Neuronal stem cell (in vitro differentiated cells): ENCODE measurements around the gene ATP8B3.

Experiments used
- DNase-seq: peaks from one replicate; pipeline ENCODE4 v3.0.0-alpha.2; 2013; ENCODE audit warnings: low spot score
- H2AFZ ChIP-seq: one replicate; pipeline ENCODE4 v1.6.1; 2013; ENCODE audit warnings: mild to moderate bottlenecking, low read length, inconsistent platforms
- H2AK5ac ChIP-seq: 2 replicates; pipeline ENCODE4 v1.6.1; 2013; ENCODE audit warnings: low read depth, mild to moderate bottlenecking, inconsistent platforms, low read length, moderate library complexity, mixed read lengths
- H2BK120ac ChIP-seq: 2 replicates; pipeline ENCODE4 v1.6.1; 2013; ENCODE audit warnings: low read depth, mild to moderate bottlenecking, inconsistent platforms, low read length, moderate library complexity, mixed read lengths
- H2BK12ac ChIP-seq: one replicate; pipeline ENCODE4 v1.6.1; 2013; ENCODE audit warnings: low read length, inconsistent platforms
- H2BK15ac ChIP-seq: 2 replicates; pipeline ENCODE4 v1.6.1; 2013; ENCODE audit warnings: mild to moderate bottlenecking, low read length, inconsistent platforms, mixed read lengths
- H2BK5ac ChIP-seq: one replicate; pipeline ENCODE4 v1.6.1; 2013; ENCODE audit warnings: inconsistent platforms, mild to moderate bottlenecking, low read length, moderate library complexity
- H3K14ac ChIP-seq: one replicate; pipeline ENCODE4 v1.6.1; 2013; ENCODE audit warnings: low read length, inconsistent platforms
- H3K18ac ChIP-seq: 2 replicates; pipeline ENCODE4 v1.6.1; 2013; ENCODE audit warnings: low read length, inconsistent platforms
- H3K23ac ChIP-seq: 2 replicates; pipeline ENCODE4 v1.6.1; 2013; ENCODE audit warnings: low read depth, mild to moderate bottlenecking, mixed read lengths, low read length, inconsistent platforms; ENCODE audit not compliant: poor library complexity
- H3K27ac ChIP-seq: replicated peaks from 3 replicates; pipeline ENCODE4 v1.5.1; 2013; ENCODE audit warnings: low read length, inconsistent platforms
- H3K27me3 ChIP-seq, 3 experiments: 2 replicates each; pipeline ENCODE4 v1.6.1; 2013; ENCODE audit warnings: low read length in 3 of 3, mild to moderate bottlenecking in 2 of 3, inconsistent platforms in 1 of 3, low read depth in 1 of 3, mixed read lengths in 1 of 3, moderate library complexity in 1 of 3; ENCODE audit not compliant: control insufficient read depth in 3 of 3, insufficient read depth in 3 of 3
- H3K36me3 ChIP-seq, 2 donors: replicated peaks in 1 of 2; 2 replicates each; pipeline ENCODE4 v1.6.1; 2013; ENCODE audit warnings: low read length in 2 of 2; ENCODE audit not compliant: control insufficient read depth in 2 of 2, insufficient read depth in 2 of 2
- H3K4ac ChIP-seq: 2 replicates; pipeline ENCODE4 v1.6.1; 2013; ENCODE audit warnings: inconsistent platforms, mild to moderate bottlenecking, low read length, moderate library complexity
- H3K4me1 ChIP-seq, 2 donors: 1 replicate in 1 of 2; 2 replicates in 1 of 2; pipeline ENCODE4 v1.6.1; 2013; ENCODE audit warnings: low read length in 2 of 2, low read depth in 1 of 2; ENCODE audit not compliant: control insufficient read depth in 2 of 2, insufficient read depth in 1 of 2
- H3K4me2 ChIP-seq: one replicate; pipeline ENCODE4 v1.6.1; 2013; ENCODE audit warnings: mild to moderate bottlenecking, low read length, inconsistent platforms; ENCODE audit not compliant: insufficient read depth, poor library complexity, severe bottlenecking
- H3K4me3 ChIP-seq, 2 donors: 2 replicates each; pipeline ENCODE4 v1.5.1; 2013; ENCODE audit warnings: low read length in 2 of 2, mild to moderate bottlenecking in 2 of 2, inconsistent platforms in 1 of 2, moderate library complexity in 1 of 2
- H3K79me1 ChIP-seq: one replicate; pipeline ENCODE4 v1.6.1; 2013; ENCODE audit warnings: low read depth, mild to moderate bottlenecking, inconsistent platforms, low read length, moderate library complexity
- H3K9ac ChIP-seq: one replicate; pipeline ENCODE4 v1.6.1; 2013; ENCODE audit warnings: mild to moderate bottlenecking, low read depth, low read length, inconsistent platforms; ENCODE audit not compliant: poor library complexity
- H3K9me3 ChIP-seq, 2 donors: replicated peaks in 1 of 2; 2 replicates each; pipeline versions ENCODE3 to v1.6.1; 2013; ENCODE audit warnings: low read length in 2 of 2, mild to moderate bottlenecking in 2 of 2, inconsistent platforms in 1 of 2, low read depth in 1 of 2, mixed read lengths in 1 of 2, moderate library complexity in 1 of 2; ENCODE audit not compliant: control insufficient read depth in 2 of 2, insufficient read depth in 1 of 2
- H4K8ac ChIP-seq: one replicate; pipeline ENCODE4 v1.6.1; 2013; ENCODE audit warnings: low read depth, mild to moderate bottlenecking, inconsistent platforms, low read length, moderate library complexity
- H4K91ac ChIP-seq: one replicate; pipeline ENCODE4 v1.6.1; 2013; ENCODE audit warnings: low read length, low read depth, mild to moderate bottlenecking, inconsistent platforms; ENCODE audit not compliant: poor library complexity
- WGBS, 2 donors: extraction: QIAGEN DNeasy Blood & Tissue Kit; methylation state at CpG; one replicate each; pipeline ENCODE4 v1.1.7; 2013; ENCODE audit warnings: missing lambda C conversion rate in 2 of 2, mixed read lengths in 1 of 2; ENCODE audit not compliant: insufficient read length in 2 of 2, insufficient replicate concordance in 1 of 2; ENCODE audit errors: extremely low coverage in 2 of 2; 5-methylcytosine and 5-hydroxymethylcytosine counted together

ATP8B3 gene

DNA sequence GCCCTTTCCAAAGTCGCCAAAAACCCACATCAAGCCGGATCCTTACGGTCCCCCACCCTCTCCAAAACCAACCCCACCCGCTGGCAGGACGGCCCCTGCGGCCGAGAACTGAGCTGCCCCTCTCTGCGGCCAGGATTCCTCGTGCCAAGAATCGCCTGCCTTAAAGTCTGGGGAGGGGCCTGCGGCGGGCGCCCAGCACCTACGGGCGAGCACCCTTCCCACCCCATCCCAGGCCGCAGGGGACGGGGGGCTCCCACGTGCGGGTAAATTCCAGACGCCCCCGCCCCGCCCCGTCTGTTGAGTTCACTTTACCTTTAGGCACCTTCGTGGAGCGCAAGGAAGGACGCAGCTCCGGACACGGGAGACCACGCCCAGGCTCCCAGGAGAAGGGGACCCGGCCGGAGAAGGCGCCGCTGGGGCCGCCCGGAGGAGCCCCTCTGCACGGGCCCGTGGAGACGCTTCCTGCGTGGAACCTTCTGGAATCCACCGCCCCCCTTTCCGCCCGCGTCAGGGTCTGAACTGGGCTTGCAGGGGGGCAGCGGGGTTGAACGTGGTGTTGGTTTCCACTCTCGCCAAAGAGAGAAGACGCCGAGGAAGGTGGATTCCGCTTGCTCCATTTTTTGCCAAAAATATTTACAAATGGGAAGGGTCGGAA, 36.0 kb downstream of the ATP8B3 start:
- H3K9ac ChIP-seq: no peak overlapping the region
- H3K79me1 ChIP-seq: peaks cover 3% of the 10 kb centered on the region
- no peak overlapping the region for H2BK15ac ChIP-seq
- no peak overlapping the region for H3K4me3 ChIP-seq
- H3K23ac ChIP-seq: peak overlapping the region; percentile 40
- no peak overlapping the region for H3K4me2 ChIP-seq
- H2AFZ ChIP-seq: no peak overlapping the region
- no peaks in the 10 kb centered on the region for H3K4me1 ChIP-seq
- no peak overlapping the region for H2AK5ac ChIP-seq
- peaks cover 32 to 85% (median 74%) of the 10 kb centered on the region in 3 experiments for H3K27me3 ChIP-seq
- H2BK12ac ChIP-seq: no peak overlapping the region
- no peak overlapping the region for H2BK5ac ChIP-seq
- H3K36me3 ChIP-seq: no peaks in the 10 kb centered on the region
- DNase-seq: no peak
- H2BK120ac ChIP-seq: no peak overlapping the region
- no peak overlapping the region for H4K8ac ChIP-seq
- H3K18ac ChIP-seq: no peak overlapping the region
- no peak overlapping the region for H3K4ac ChIP-seq
- whole genome bisulfite sequencing, 2 donors: no CpG with 5 or more reads among the region's 50 CpGs
- H4K91ac ChIP-seq: no peak overlapping the region
- peaks cover 20 to 30% of the 10 kb centered on the region in 2 donors for H3K9me3 ChIP-seq
- H3K27ac ChIP-seq: no peak overlapping the region
- H3K14ac ChIP-seq: peak overlapping the region; percentile 6

DNA sequence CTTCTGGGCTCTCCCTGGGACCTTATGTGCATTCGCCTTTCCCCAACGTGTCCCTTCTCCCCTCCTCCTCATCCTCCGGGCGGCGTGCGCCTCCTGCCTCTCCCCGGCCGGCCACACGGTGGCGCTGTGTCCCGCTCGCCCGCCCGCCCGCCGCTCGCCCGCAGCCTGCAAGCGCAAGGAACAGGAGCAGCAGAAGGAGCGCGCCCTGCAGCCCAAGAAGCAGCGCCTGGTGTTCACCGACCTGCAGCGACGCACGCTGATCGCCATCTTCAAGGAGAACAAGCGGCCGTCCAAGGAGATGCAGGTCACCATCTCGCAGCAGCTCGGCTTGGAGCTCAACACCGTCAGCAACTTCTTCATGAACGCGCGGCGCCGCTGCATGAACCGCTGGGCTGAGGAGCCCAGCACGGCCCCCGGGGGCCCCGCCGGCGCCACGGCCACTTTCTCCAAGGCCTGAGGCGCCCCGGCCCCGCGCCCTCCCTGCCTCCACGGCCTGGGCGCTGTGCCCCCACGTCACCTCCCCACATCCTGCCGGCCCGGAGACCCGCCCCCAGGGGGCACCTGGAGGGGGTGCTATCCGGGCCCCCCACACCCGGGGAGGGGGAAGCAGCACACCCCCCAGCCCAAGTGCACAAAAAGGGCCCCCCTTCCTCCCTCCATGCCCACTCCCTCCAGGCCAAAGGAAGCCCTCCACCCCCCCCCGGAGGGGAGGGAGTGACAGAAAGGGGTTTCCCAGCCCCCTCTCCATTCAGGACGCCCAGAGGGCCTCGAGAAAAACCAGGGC, 36.9 kb downstream of the ATP8B3 start:
- Histone ChIP-seq H3K27ac (no peak overlapping the region), H3K9ac (no peak overlapping the region), H3K14ac (no peak overlapping the region), H2BK5ac (no peak overlapping the region), H3K4me1 (no peaks in the 10 kb centered on the region), H3K9me3 (peaks cover 21 to 36% of the 10 kb centered on the region in 2 donors), H4K8ac (no peak overlapping the region), H3K4ac (no peak overlapping the region), H2BK15ac (no peak overlapping the region), H3K18ac (no peak overlapping the region), H3K36me3 (no peaks in the 10 kb centered on the region), H2AFZ (no peak overlapping the region), H2BK120ac (no peak overlapping the region), H3K23ac (peak overlapping the region; percentile 97), H2BK12ac (no peak overlapping the region), H3K27me3 (peaks cover 32 to 78% (median 69%) of the 10 kb centered on the region in 3 experiments), H4K91ac (no peak overlapping the region), H3K4me2 (no peak overlapping the region), H3K79me1 (peaks cover 3% of the 10 kb centered on the region), H2AK5ac (no peak overlapping the region), H3K4me3 (no peak overlapping the region)
- no CpG with 5 or more reads among the region's 59 CpGs for WGBS, 2 donors
- no peak for DNase-seq

DNA sequence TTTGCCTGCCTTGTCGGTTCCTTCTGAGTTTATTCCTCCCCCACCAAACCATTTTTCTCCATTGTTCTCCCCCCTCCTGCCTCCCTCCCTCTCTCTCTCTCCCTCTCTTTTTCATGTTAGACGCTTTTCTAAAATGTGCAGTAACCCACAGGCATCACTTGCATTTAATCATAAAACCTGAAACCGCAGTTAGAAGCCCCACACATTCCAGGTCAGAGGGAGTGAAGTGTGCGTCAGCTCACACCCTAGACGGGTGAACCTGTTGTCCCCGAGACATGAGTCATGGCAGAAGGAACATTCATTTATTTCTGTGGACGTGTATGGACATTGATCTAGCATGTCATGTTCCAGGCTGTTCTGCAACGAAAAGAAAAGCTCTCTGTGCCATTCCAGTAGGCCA, 38.9 kb downstream of the ATP8B3 start:
- no peak overlapping the region for H4K8ac ChIP-seq
- H3K9ac ChIP-seq: no peak overlapping the region
- H2AFZ ChIP-seq: no peak overlapping the region
- no peak overlapping the region for H2AK5ac ChIP-seq
- WGBS, 2 donors: no CpG with 5 or more reads among the region's 8 CpGs
- no peak overlapping the region for H2BK15ac ChIP-seq
- H3K9me3 ChIP-seq: peaks cover 23 to 39% of the 10 kb centered on the region in 2 donors
- H2BK120ac ChIP-seq: no peak overlapping the region
- H3K79me1 ChIP-seq: no peaks in the 10 kb centered on the region
- H2BK5ac ChIP-seq: no peak overlapping the region
- H3K23ac ChIP-seq: no peak overlapping the region
- H3K4me1 ChIP-seq: no peaks in the 10 kb centered on the region
- H3K4ac ChIP-seq: no peak overlapping the region
- DNase-seq: no peak
- peaks cover 28 to 68% (median 66%) of the 10 kb centered on the region in 3 experiments for H3K27me3 ChIP-seq
- H3K27ac ChIP-seq: no peak overlapping the region
- no peak overlapping the region for H3K4me3 ChIP-seq
- H4K91ac ChIP-seq: no peak overlapping the region
- no peaks in the 10 kb centered on the region for H3K36me3 ChIP-seq
- no peak overlapping the region for H3K4me2 ChIP-seq
- no peak overlapping the region for H2BK12ac ChIP-seq
- no peak overlapping the region for H3K14ac ChIP-seq
- H3K18ac ChIP-seq: no peak overlapping the region

DNA sequence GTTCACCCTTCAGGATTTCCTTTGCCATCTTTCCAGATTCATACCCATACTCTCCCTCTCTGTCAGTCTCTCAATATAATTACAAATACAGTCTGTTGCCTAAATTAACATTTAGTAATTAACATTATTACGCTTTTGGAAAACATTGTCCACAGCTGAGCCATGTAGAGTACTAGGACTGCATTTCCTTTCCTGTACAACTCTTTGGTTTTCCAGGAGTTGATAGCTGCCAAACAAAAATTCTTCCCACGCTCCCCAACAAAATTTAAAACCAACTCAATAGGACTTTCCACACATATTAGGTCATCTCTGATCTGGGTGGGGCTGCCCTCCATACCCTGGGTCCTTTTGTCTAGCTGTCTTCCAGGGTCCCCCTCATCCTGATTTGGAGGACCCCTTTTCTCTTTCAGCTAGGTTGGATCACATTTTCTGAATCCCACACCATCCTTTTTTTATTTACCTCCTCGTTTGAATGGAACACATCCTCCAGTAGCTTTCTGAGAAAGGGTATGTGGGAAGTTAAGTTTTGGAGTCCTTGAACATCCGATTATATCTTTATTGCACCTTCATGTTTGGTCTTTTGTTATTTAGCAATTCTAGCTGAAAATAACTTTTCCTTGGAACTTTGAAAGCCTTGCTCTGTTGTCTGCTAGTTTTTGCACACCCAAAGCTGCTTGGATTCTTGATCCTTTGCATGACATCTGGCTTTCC, 41.1 kb downstream of the ATP8B3 start:
- no peak overlapping the region for H2AFZ ChIP-seq
- no peak overlapping the region for H3K18ac ChIP-seq
- H2BK120ac ChIP-seq: no peak overlapping the region
- DNase-seq: no peak
- H3K27me3 ChIP-seq: peaks cover 26 to 68% (median 66%) of the 10 kb centered on the region in 3 experiments
- WGBS, 2 donors: no CpG with 5 or more reads among the region's 4 CpGs
- no peak overlapping the region for H3K27ac ChIP-seq
- H3K9me3 ChIP-seq: peaks cover 20 to 34% of the 10 kb centered on the region in 2 donors
- H2BK12ac ChIP-seq: no peak overlapping the region
- no peak overlapping the region for H2AK5ac ChIP-seq
- no peaks in the 10 kb centered on the region for H3K36me3 ChIP-seq
- H3K79me1 ChIP-seq: peaks cover 3% of the 10 kb centered on the region
- no peak overlapping the region for H2BK15ac ChIP-seq
- no peak overlapping the region for H3K9ac ChIP-seq
- H3K4me3 ChIP-seq: no peak overlapping the region
- H3K4me2 ChIP-seq: no peak overlapping the region
- no peak overlapping the region for H3K23ac ChIP-seq
- H4K8ac ChIP-seq: no peak overlapping the region
- H3K4ac ChIP-seq: no peak overlapping the region
- peaks cover 0 to 3% of the 10 kb centered on the region in 2 donors for H3K4me1 ChIP-seq
- no peak overlapping the region for H3K14ac ChIP-seq
- H4K91ac ChIP-seq: no peak overlapping the region
- H2BK5ac ChIP-seq: no peak overlapping the region
